ENCODE results near the gene ZMYND15. TPM values are rescaled to one million over a fixed set of nuclear protein-coding genes. Genes with fewer than 3 reads are reported as not detected.

The ZMYND15 gene
- polyA plus RNA-seq, 2 of the 4 experiments (the other 2 are of a cell fraction): 0.16 to 0.19 TPM

DNA sequence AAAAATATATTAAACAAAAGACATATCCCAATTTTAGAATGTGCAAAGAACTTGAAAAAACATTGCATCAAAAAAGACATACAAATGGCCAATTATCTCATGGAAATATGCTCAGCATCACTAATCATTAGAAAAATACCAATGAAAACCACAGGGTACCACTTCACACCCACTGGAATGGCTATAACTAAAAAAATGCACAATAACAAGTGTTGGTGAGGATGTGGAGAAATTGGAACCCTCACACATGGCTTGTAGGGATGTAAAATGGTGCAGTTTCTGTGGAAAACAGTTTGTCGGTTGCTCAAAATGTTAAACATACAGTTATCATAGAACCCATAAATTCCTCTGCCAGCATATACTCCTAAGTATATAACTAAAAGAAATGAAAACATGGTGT lies 55.5 kb downstream of the ZMYND15 start (continued):
- TF ChIP-seq BCL3 (IDR thresholded peaks at IDR 0.05): no peak

Other genes with a start within 250 kb of the ZMYND15 start
- 0.25 and 0.27 TPM in 2 replicates for gene SPNS2, start 241.0 kb upstream of the ZMYND15 start, polyA plus RNA-seq (2011; rRNA removed)
- 0.13 to 0.46 TPM (median 0.38 TPM) in 3 replicates for gene SPNS2, start 241.0 kb upstream of the ZMYND15 start, polyA plus RNA-seq (2017; fragmentation: RNase III; extraction: RNeasy Plus Mini Kit Qiagen cat#74134 plus additional on column Dnase treatment)
- gene MYBBP1A, start 184.4 kb upstream of the ZMYND15 start, polyA plus RNA-seq (2011; rRNA removed): 39.7 and 42.9 TPM in 2 replicates
- 95.0 to 103 TPM (median 95.1 TPM) in 3 replicates for gene MYBBP1A, start 184.4 kb upstream of the ZMYND15 start, polyA plus RNA-seq (2017; fragmentation: RNase III; extraction: RNeasy Plus Mini Kit Qiagen cat#74134 plus additional on column Dnase treatment)
- gene GGT6, start 179.3 kb upstream of the ZMYND15 start, polyA plus RNA-seq (2011; rRNA removed): not detected in 2 replicates
- gene GGT6, start 179.3 kb upstream of the ZMYND15 start, polyA plus RNA-seq (2017; fragmentation: RNase III; extraction: RNeasy Plus Mini Kit Qiagen cat#74134 plus additional on column Dnase treatment): not detected in 3 replicates
- gene SMTNL2, start 155.3 kb upstream of the ZMYND15 start, polyA plus RNA-seq (2011; rRNA removed): 0.05 and 0.07 TPM in 2 replicates
- gene SMTNL2, start 155.3 kb upstream of the ZMYND15 start, polyA plus RNA-seq (2017; fragmentation: RNase III; extraction: RNeasy Plus Mini Kit Qiagen cat#74134 plus additional on column Dnase treatment): 0.06 to 0.21 TPM (median 0.10 TPM) in 3 replicates
- gene ALOX15, start 98.2 kb upstream of the ZMYND15 start, polyA plus RNA-seq (2011; rRNA removed): 0.12 and 0.15 TPM in 2 replicates
- gene ALOX15, start 98.2 kb upstream of the ZMYND15 start, polyA plus RNA-seq (2017; fragmentation: RNase III; extraction: RNeasy Plus Mini Kit Qiagen cat#74134 plus additional on column Dnase treatment): 0.08 to 0.12 TPM in 2 of 3 replicates, not detected in the other
- 30.2 and 35.5 TPM in 2 replicates for gene PELP1, start 35.7 kb upstream of the ZMYND15 start, polyA plus RNA-seq (2011; rRNA removed)
- 52.5 to 60.0 TPM (median 56.1 TPM) in 3 replicates for gene PELP1, start 35.7 kb upstream of the ZMYND15 start, polyA plus RNA-seq (2017; fragmentation: RNase III; extraction: RNeasy Plus Mini Kit Qiagen cat#74134 plus additional on column Dnase treatment)
- gene ARRB2, start 29.2 kb upstream of the ZMYND15 start, polyA plus RNA-seq (2011; rRNA removed): 73.1 and 74.9 TPM in 2 replicates
- 61.0 to 68.2 TPM (median 67.8 TPM) in 3 replicates for gene ARRB2, start 29.2 kb upstream of the ZMYND15 start, polyA plus RNA-seq (2017; fragmentation: RNase III; extraction: RNeasy Plus Mini Kit Qiagen cat#74134 plus additional on column Dnase treatment)
- gene MED11, start 8.4 kb upstream of the ZMYND15 start, polyA plus RNA-seq (2011; rRNA removed): 57.2 and 74.0 TPM in 2 replicates
- gene MED11, start 8.4 kb upstream of the ZMYND15 start, polyA plus RNA-seq (2017; fragmentation: RNase III; extraction: RNeasy Plus Mini Kit Qiagen cat#74134 plus additional on column Dnase treatment): 52.6 to 62.5 TPM (median 58.1 TPM) in 3 replicates
- gene CXCL16, start 95 bp downstream of the ZMYND15 start, polyA plus RNA-seq (2011; rRNA removed): 13.8 and 20.5 TPM in 2 replicates
- gene CXCL16, start 95 bp downstream of the ZMYND15 start, polyA plus RNA-seq (2017; fragmentation: RNase III; extraction: RNeasy Plus Mini Kit Qiagen cat#74134 plus additional on column Dnase treatment): 9.1 to 11.2 TPM (median 10.1 TPM) in 3 replicates
- gene TM4SF5, start 32.1 kb downstream of the ZMYND15 start, polyA plus RNA-seq (2011; rRNA removed): 0.80 and 1.2 TPM in 2 replicates
- 0.51 to 1.2 TPM (median 0.68 TPM) in 3 replicates for gene TM4SF5, start 32.1 kb downstream of the ZMYND15 start, polyA plus RNA-seq (2017; fragmentation: RNase III; extraction: RNeasy Plus Mini Kit Qiagen cat#74134 plus additional on column Dnase treatment)
- gene VMO1, start 46.5 kb downstream of the ZMYND15 start, polyA plus RNA-seq (2011; rRNA removed): 0.50 and 0.58 TPM in 2 replicates
- gene VMO1, start 46.5 kb downstream of the ZMYND15 start, polyA plus RNA-seq (2017; fragmentation: RNase III; extraction: RNeasy Plus Mini Kit Qiagen cat#74134 plus additional on column Dnase treatment): 0.39 to 1.1 TPM (median 0.81 TPM) in 3 replicates
- not detected in 2 replicates for gene GLTPD2, start 49.1 kb downstream of the ZMYND15 start, polyA plus RNA-seq (2011; rRNA removed)
- gene GLTPD2, start 49.1 kb downstream of the ZMYND15 start, polyA plus RNA-seq (2017; fragmentation: RNase III; extraction: RNeasy Plus Mini Kit Qiagen cat#74134 plus additional on column Dnase treatment): not detected in 3 replicates
- 376 and 414 TPM in 2 replicates for gene PSMB6, start 56.3 kb downstream of the ZMYND15 start, polyA plus RNA-seq (2011; rRNA removed)
- 387 to 424 TPM (median 414 TPM) in 3 replicates for gene PSMB6, start 56.3 kb downstream of the ZMYND15 start, polyA plus RNA-seq (2017; fragmentation: RNase III; extraction: RNeasy Plus Mini Kit Qiagen cat#74134 plus additional on column Dnase treatment)
- gene PLD2, start 67.3 kb downstream of the ZMYND15 start, polyA plus RNA-seq (2011; rRNA removed): 17.0 and 20.2 TPM in 2 replicates
- gene PLD2, start 67.3 kb downstream of the ZMYND15 start, polyA plus RNA-seq (2017; fragmentation: RNase III; extraction: RNeasy Plus Mini Kit Qiagen cat#74134 plus additional on column Dnase treatment): 23.0 to 27.4 TPM (median 23.7 TPM) in 3 replicates
- gene MINK1, start 93.5 kb downstream of the ZMYND15 start, polyA plus RNA-seq (2011; rRNA removed): 41.3 and 47.1 TPM in 2 replicates
- gene MINK1, start 93.5 kb downstream of the ZMYND15 start, polyA plus RNA-seq (2017; fragmentation: RNase III; extraction: RNeasy Plus Mini Kit Qiagen cat#74134 plus additional on column Dnase treatment): 65.2 to 73.1 TPM (median 66.9 TPM) in 3 replicates
- gene C17orf107, start 159.7 kb downstream of the ZMYND15 start, polyA plus RNA-seq (2011; rRNA removed): 0.11 and 0.13 TPM in 2 replicates
- gene C17orf107, start 159.7 kb downstream of the ZMYND15 start, polyA plus RNA-seq (2017; fragmentation: RNase III; extraction: RNeasy Plus Mini Kit Qiagen cat#74134 plus additional on column Dnase treatment): 0.16 to 0.30 TPM (median 0.25 TPM) in 3 replicates
- gene CHRNE, start 163.3 kb downstream of the ZMYND15 start, polyA plus RNA-seq (2011; rRNA removed): 0.07 and 0.10 TPM in 2 replicates
- gene CHRNE, start 163.3 kb downstream of the ZMYND15 start, polyA plus RNA-seq (2017; fragmentation: RNase III; extraction: RNeasy Plus Mini Kit Qiagen cat#74134 plus additional on column Dnase treatment): 0.12 to 0.14 TPM (median 0.13 TPM) in 3 replicates
- gene GP1BA, start 192.4 kb downstream of the ZMYND15 start, polyA plus RNA-seq (2011; rRNA removed): not detected in 2 replicates
- gene GP1BA, start 192.4 kb downstream of the ZMYND15 start, polyA plus RNA-seq (2017; fragmentation: RNase III; extraction: RNeasy Plus Mini Kit Qiagen cat#74134 plus additional on column Dnase treatment): not detected in 3 replicates
- 60.2 and 64.4 TPM in 2 replicates for gene SLC25A11, start 200.2 kb downstream of the ZMYND15 start, polyA plus RNA-seq (2011; rRNA removed)
- gene SLC25A11, start 200.2 kb downstream of the ZMYND15 start, polyA plus RNA-seq (2017; fragmentation: RNase III; extraction: RNeasy Plus Mini Kit Qiagen cat#74134 plus additional on column Dnase treatment): 64.4 to 69.2 TPM (median 67.9 TPM) in 3 replicates
- 98.7 and 110 TPM in 2 replicates for gene RNF167, start 200.4 kb downstream of the ZMYND15 start, polyA plus RNA-seq (2011; rRNA removed)
- gene RNF167, start 200.4 kb downstream of the ZMYND15 start, polyA plus RNA-seq (2017; fragmentation: RNase III; extraction: RNeasy Plus Mini Kit Qiagen cat#74134 plus additional on column Dnase treatment): 83.9 to 93.7 TPM (median 86.4 TPM) in 3 replicates
- 1,417 and 1,732 TPM in 2 replicates for gene PFN1, start 208.7 kb downstream of the ZMYND15 start, polyA plus RNA-seq (2011; rRNA removed)
- 3,195 to 3,341 TPM (median 3,230 TPM) in 3 replicates for gene PFN1, start 208.7 kb downstream of the ZMYND15 start, polyA plus RNA-seq (2017; fragmentation: RNase III; extraction: RNeasy Plus Mini Kit Qiagen cat#74134 plus additional on column Dnase treatment)
- 52.5 and 53.5 TPM in 2 replicates for gene ENO3, start 211.3 kb downstream of the ZMYND15 start, polyA plus RNA-seq (2011; rRNA removed)
- 79.0 to 109 TPM (median 102 TPM) in 3 replicates for gene ENO3, start 211.3 kb downstream of the ZMYND15 start, polyA plus RNA-seq (2017; fragmentation: RNase III; extraction: RNeasy Plus Mini Kit Qiagen cat#74134 plus additional on column Dnase treatment)
- 72.6 and 94.9 TPM in 2 replicates for gene SPAG7, start 228.0 kb downstream of the ZMYND15 start, polyA plus RNA-seq (2011; rRNA removed)
- 101 to 102 TPM (median 102 TPM) in 3 replicates for gene SPAG7, start 228.0 kb downstream of the ZMYND15 start, polyA plus RNA-seq (2017; fragmentation: RNase III; extraction: RNeasy Plus Mini Kit Qiagen cat#74134 plus additional on column Dnase treatment)
- gene CAMTA2, start 247.8 kb downstream of the ZMYND15 start, polyA plus RNA-seq (2011; rRNA removed): 12.4 and 17.7 TPM in 2 replicates
- gene CAMTA2, start 247.8 kb downstream of the ZMYND15 start, polyA plus RNA-seq (2017; fragmentation: RNase III; extraction: RNeasy Plus Mini Kit Qiagen cat#74134 plus additional on column Dnase treatment): 30.1 to 33.8 TPM (median 30.3 TPM) in 3 replicates

Data from A549 (cell line).